Endodermal cell (in vitro differentiated cells): ENCODE results near the gene ZNF195. TPM values are rescaled to one million over a fixed set of nuclear protein-coding genes. Genes with fewer than 3 reads are reported as not detected.
A peak's percentile ranks its signal among the peaks of the same experiment; 100 is the strongest.
"Not testable (repeated sequence)": the region's sequence is repeated elsewhere in the genome, so short reads cannot be mapped to it uniquely, and the experiment has no call there.

ENCODE experiments used
- DNase-seq: peaks from one replicate; pipeline ENCODE4 v3.0.0-alpha.2; 2017
- H3K27ac ChIP-seq: 2 replicates; pipeline ENCODE4 v1.5.1; 2013; ENCODE audit warnings: mild to moderate bottlenecking, low read depth, low read length, moderate library complexity
- H3K27me3 ChIP-seq: 2 replicates; pipeline ENCODE4 v1.6.1; 2013; ENCODE audit warnings: mild to moderate bottlenecking, low read length, moderate library complexity; ENCODE audit not compliant: insufficient read depth, control insufficient read depth, poor library complexity, severe bottlenecking
- H3K36me3 ChIP-seq: 2 replicates; pipeline ENCODE4 v1.7.0; 2013; ENCODE audit warnings: mild to moderate bottlenecking, low read length, moderate library complexity; ENCODE audit not compliant: control insufficient read depth, insufficient read depth
- H3K4me1 ChIP-seq: one replicate; pipeline ENCODE4 v1.7.0; 2013; ENCODE audit warnings: low read length; ENCODE audit not compliant: control insufficient read depth, insufficient read depth
- H3K4me3 ChIP-seq: 2 replicates; pipeline ENCODE4 v1.5.1; 2013; ENCODE audit warnings: mild to moderate bottlenecking, low read length, moderate library complexity
- H3K9ac ChIP-seq: 2 replicates; pipeline ENCODE4 v1.6.1; 2013; ENCODE audit warnings: mild to moderate bottlenecking, low read length, moderate library complexity; ENCODE audit not compliant: poor library complexity, severe bottlenecking; ENCODE audit errors: extremely low read depth
- H3K9me3 ChIP-seq: 2 replicates; pipeline ENCODE4 v1.6.1; 2013; ENCODE audit warnings: mild to moderate bottlenecking, low read length, moderate library complexity; ENCODE audit not compliant: control insufficient read depth
- H3K27ac Mint-ChIP-seq: 2 replicates; pipeline ENCODE4 v1.8.0; 2020; ENCODE audit warnings: mixed read lengths
- H3K27me3 Mint-ChIP-seq: 2 replicates; pipeline ENCODE4 v1.8.0; 2021; ENCODE audit warnings: mild to moderate bottlenecking, mixed read lengths; ENCODE audit not compliant: insufficient read depth
- H3K36me3 Mint-ChIP-seq: 2 replicates; pipeline ENCODE4 v1.8.0; 2020; ENCODE audit warnings: low read depth, mixed read lengths
- H3K4me1 Mint-ChIP-seq: 2 replicates; pipeline ENCODE4 v1.8.0; 2020; ENCODE audit warnings: mixed read lengths
- H3K4me3 Mint-ChIP-seq: 2 replicates; pipeline ENCODE4 v1.8.0; 2020; ENCODE audit warnings: mild to moderate bottlenecking, moderate library complexity, mixed read lengths
- H3K9me3 Mint-ChIP-seq: 2 replicates; pipeline ENCODE4 v1.8.0; 2020; ENCODE audit warnings: mild to moderate bottlenecking, mixed read lengths
- WGBS, 2 experiments: methylation state at CpG; one replicate each; pipeline versions ENCODE4 v1.1.5 to v1.1.7; 2013; ENCODE audit warnings: missing lambda C conversion rate in 2 of 2, mixed read lengths in 1 of 2; ENCODE audit not compliant: insufficient coverage in 1 of 2, insufficient read length in 1 of 2; 5-methylcytosine and 5-hydroxymethylcytosine counted together
- total RNA-seq, 2 donors: library from RNA; stranded (reverse); fragmentation: NEBNext Ultra II Directional in 1 of 2; extraction: Animal tissue kit (Norgen Biotek cat#: 25700) in 1 of 2; gene quantifications; 2 replicates in 1 of 2; 3 replicates in 1 of 2; pipeline ENCODE4 v1.2.1, GENCODE V29; 2021

The ZNF195 gene
- total RNA-seq, 2 donors from 2014 or later, result 47.2 to 65.1 TPM

DNA sequence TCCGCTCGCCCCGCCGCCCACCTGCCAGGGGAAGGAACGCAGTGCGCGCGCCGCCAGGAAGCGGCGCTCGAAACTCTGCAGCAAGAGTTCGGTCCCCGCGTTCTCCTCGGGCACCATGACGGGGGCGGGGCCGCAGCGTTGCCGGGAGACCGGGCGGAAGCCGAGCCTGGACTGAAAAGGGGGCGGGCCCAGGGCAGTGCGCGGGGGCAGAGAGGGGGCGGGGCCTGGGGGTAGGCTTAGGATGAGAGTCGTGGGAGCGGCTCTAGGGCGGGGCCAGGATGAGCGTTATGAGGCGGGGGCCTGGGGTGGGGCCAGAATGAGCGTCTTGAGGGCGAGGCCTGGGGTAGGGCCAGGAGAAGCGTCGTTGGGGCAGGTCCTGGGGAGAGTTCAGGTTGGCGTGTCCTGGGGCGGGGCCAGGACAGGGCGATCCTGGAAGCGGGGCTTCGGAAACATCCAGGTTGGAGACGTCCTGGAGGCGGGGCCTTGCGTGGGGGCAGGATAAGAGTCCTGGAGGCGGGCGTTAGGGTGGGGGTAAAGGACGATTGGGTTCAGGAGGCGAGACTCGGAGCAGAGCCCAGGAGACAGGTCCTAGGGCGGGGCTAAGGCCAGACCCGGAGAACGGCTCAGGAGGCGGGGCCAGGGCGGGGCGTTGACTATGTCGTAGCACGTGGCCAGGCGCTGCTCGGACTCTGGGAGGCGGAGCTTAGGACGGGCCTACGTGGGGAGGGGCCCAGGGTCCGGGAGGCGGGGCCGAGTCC lies 43.6 kb upstream of the ZNF195 start:
- H3K9ac ChIP-seq, result peak overlapping the region; percentile 59
- not testable (repeated sequence) for H3K4me1 Mint-ChIP-seq, H3K9me3 Mint-ChIP-seq, H3K4me1 ChIP-seq, H3K9me3 ChIP-seq, H3K36me3 Mint-ChIP-seq, H3K36me3 ChIP-seq, H3K27me3 ChIP-seq
- DNase-seq, result peak; percentile 99
- H3K27ac Mint-ChIP-seq, result peak overlapping the region; percentile 95
- peak overlapping the region; percentile 76 for H3K4me3 Mint-ChIP-seq
- peak overlapping the region; percentile 86 for H3K4me3 ChIP-seq
- 0% methylated on average over 4 to 66 of the region's 66 CpGs for WGBS, 2 experiments
- peak overlapping the region; percentile 70 for H3K27ac ChIP-seq
- peaks cover 10% of the 10 kb centered on the region for H3K27me3 Mint-ChIP-seq

DNA sequence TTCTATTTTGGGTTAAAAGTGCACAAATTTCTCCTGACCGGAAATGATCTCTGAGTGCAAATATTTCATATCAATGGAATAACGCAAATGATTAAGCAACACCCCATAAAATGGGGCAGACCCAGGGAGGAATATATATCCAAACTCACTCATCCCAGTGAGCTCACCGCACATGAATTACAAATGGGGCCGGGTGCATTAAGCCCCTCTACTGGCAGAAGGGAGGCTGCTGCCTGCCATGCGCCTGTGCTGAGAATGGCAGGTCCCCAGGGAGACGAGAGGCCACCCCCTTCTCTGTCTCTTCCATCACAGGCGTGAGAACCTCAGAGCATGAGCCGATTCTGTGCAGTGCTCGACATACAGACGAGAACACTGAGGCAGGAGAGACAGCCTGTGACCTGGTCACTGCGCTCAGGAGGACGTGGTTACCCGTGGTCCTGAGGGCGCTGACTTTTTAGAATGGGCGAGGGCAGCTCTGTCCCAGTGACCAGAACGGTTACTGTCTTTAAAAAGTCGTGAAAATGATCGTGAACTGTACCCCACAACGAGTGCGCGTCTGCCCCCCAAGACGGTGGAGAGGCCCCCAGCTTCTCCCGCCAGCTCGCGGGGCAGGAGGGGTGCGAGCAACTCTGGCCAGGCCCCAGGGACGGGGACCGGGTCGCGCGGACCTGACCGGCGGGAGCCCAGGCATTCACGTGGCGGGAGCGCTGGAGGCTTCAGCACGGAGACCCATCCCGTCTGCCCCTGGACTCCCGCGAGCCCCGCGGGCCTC lies 42.8 kb upstream of the ZNF195 start:
- peaks cover 10% of the 10 kb centered on the region for H3K27me3 Mint-ChIP-seq
- not testable (repeated sequence) for H3K4me1 ChIP-seq, H3K9me3 Mint-ChIP-seq, H3K27ac ChIP-seq, H3K4me1 Mint-ChIP-seq, H3K9me3 ChIP-seq, H3K36me3 Mint-ChIP-seq, H3K36me3 ChIP-seq, H3K27me3 ChIP-seq
- DNase-seq, result peak; percentile 74
- H3K27ac Mint-ChIP-seq, result peak overlapping the region; percentile 87
- peak overlapping the region; percentile 76 for H3K4me3 Mint-ChIP-seq
- H3K9ac ChIP-seq, result peak overlapping the region; percentile 59
- peak overlapping the region; percentile 86 for H3K4me3 ChIP-seq
- WGBS, 2 experiments, result 4 to 6% methylated on average over 19 to 37 of the region's 42 CpGs

DNA sequence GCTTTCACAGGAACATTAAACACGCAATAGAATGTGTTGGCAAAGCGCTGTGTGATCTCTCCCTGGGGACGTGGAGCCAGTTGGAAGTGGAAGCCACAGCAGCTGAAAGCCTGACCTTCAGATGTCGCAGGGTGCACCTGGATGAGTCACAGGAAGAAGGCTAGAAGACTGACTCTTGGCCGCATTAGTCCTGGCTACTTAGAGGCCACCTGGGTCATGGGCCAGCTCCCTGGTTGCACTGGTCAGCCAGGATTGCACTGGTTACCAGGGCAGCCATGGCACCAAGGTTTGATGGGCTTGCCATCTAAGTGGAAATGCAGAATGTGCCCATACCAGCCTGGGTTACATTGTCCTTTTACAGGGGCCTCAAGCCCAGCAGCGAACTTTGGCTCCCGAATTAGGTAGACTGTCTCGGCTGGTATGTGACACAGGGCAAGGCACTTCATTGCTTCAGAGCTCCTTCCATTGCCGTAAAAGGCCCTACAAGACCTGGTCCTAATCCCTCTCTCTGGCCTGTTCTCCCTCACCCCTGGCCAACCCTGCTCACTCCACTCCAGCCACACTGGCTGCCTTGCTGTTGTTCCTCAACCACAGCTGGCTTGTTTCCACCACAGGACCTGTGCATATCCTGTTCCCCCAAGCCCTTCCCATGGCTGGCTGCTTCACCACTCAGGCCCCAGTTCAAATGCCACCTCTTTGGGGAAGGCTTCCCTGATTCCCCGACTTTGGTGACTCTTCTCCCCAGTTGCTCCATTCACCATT lies 41.5 kb upstream of the ZNF195 start:
- peak; percentile 38 for DNase-seq
- H3K36me3 Mint-ChIP-seq, H3K4me3 ChIP-seq, H3K36me3 ChIP-seq, H3K4me1 ChIP-seq, H3K27ac Mint-ChIP-seq, H3K4me3 Mint-ChIP-seq, H3K9ac ChIP-seq, H3K9me3 ChIP-seq, H3K27me3 Mint-ChIP-seq, H3K9me3 Mint-ChIP-seq, H3K27ac ChIP-seq, H3K4me1 Mint-ChIP-seq, H3K27me3 ChIP-seq: not testable (repeated sequence)
- WGBS, 2 experiments, result 88 to 91% methylated on average over 4 to 6 of the region's 10 CpGs

DNA sequence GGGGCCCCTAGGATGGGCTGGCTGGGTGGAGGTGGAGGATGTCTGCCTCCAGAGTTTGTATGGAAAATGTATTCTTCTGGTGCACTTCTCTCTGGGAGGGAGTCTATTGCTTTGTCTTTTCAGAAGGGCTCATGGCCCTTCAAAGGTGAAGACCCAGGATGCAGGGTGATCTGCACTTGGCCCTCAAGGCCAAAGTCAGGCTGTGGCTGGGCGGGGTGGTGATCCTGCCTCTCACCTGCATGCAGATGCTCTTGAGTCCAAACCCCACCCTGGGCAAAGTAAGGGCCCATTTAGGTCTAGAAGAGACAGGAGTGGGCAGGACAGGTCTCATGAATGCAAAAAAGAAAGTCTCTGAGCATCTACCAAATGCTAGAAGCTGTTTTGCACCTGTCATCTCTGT lies 40.5 kb upstream of the ZNF195 start:
- H3K27ac Mint-ChIP-seq, H3K27me3 Mint-ChIP-seq, H3K36me3 ChIP-seq, H3K9ac ChIP-seq, H3K4me1 Mint-ChIP-seq, H3K4me1 ChIP-seq, H3K27ac ChIP-seq, H3K27me3 ChIP-seq, H3K36me3 Mint-ChIP-seq, H3K4me3 Mint-ChIP-seq, H3K9me3 ChIP-seq, H3K4me3 ChIP-seq, H3K9me3 Mint-ChIP-seq: not testable (repeated sequence)
- WGBS, 2 experiments, result 94% methylated on average over 1 of the region's 1 CpG; no CpG with 5 or more reads in 1 of the 2 experiments
- peak; percentile 32 for DNase-seq
